H1 (cell line): Measurements from ENCODE around the gene TMEM45B. TPM values are rescaled to one million over a fixed set of nuclear protein-coding genes. Genes with fewer than 3 reads are reported as not detected.

Experiments used
- CTCF ChIA-PET: fragments of 300-600 bp; sonication (Branson Sonifier 250); formaldehyde crosslinking; loops from one replicate; lab custom pipeline; 2021; ENCODE audit not compliant: partially characterized antibody; lab: Charles Lee
- POLR2A ChIA-PET: fragments of 300-600 bp; sonication (Branson Sonifier 250); formaldehyde crosslinking; loops from one replicate; lab custom pipeline; 2021; ENCODE audit warnings: inconsistent platforms; ENCODE audit not compliant: partially characterized antibody; lab: Charles Lee
- DNase-seq, 2 experiments: peaks; one replicate each; pipeline versions ENCODE4 v3.0.0 to v3.0.0-alpha.2; 2010 to 2022; ENCODE audit warnings: low spot score in 2 of 2, low read depth in 1 of 2, mixed read lengths in 1 of 2
- FAIRE-seq: peaks from 2 replicates; lab custom pipeline; 2011; peaks lifted over from hg19 to GRCh38; lab: Jason Lieb, UNC
- H2AFZ ChIP-seq: 2 replicates; pipeline ENCODE4 v1.8.1; 2012; ENCODE audit warnings: low read length, inconsistent platforms
- H2AK5ac ChIP-seq: 2 replicates; pipeline ENCODE4 v1.6.1; 2013; ENCODE audit warnings: low read depth, low read length
- H2BK120ac ChIP-seq: replicated peaks from 2 replicates; pipeline ENCODE3; 2013; ENCODE audit warnings: low read depth, low read length, inconsistent platforms
- H2BK12ac ChIP-seq: 2 replicates; pipeline ENCODE4 v1.6.1; 2013; ENCODE audit warnings: low read depth, low read length
- H2BK15ac ChIP-seq: 2 replicates; pipeline ENCODE4 v1.6.1; 2013; ENCODE audit warnings: low read length
- H2BK20ac ChIP-seq: 2 replicates; pipeline ENCODE4 v1.6.1; 2013; ENCODE audit warnings: low read length
- H2BK5ac ChIP-seq: 2 replicates; pipeline ENCODE4 v1.6.1; 2013; ENCODE audit warnings: low read depth, low read length
- H3K14ac ChIP-seq: 2 replicates; pipeline ENCODE4 v1.6.1; 2013; ENCODE audit warnings: inconsistent platforms; ENCODE audit not compliant: insufficient read length
- H3K18ac ChIP-seq: 2 replicates; pipeline ENCODE4 v1.6.1; 2013; ENCODE audit warnings: low read length; ENCODE audit errors: extremely low read depth
- H3K23ac ChIP-seq: 2 replicates; pipeline ENCODE4 v1.6.1; 2013; ENCODE audit warnings: inconsistent platforms; ENCODE audit not compliant: insufficient read length
- H3K23me2 ChIP-seq: 2 replicates; pipeline ENCODE4 v1.6.1; 2013; ENCODE audit warnings: low read depth, low read length
- H3K27ac ChIP-seq: 2 replicates; pipeline ENCODE4 v1.6.1; 2011; ENCODE audit warnings: low read depth, low read length, inconsistent platforms
- H3K27me3 ChIP-seq, 4 experiments: replicated peaks in 1 of 4; 1 replicate in 1 of 4; 2 replicates in 3 of 4; pipeline versions ENCODE4 v1.6.1 to v1.8.1; 2011 to 2013; ENCODE audit warnings: low read length in 3 of 4, mild to moderate bottlenecking in 3 of 4, inconsistent platforms in 2 of 4, mixed read lengths in 2 of 4, moderate library complexity in 1 of 4; ENCODE audit not compliant: control insufficient read depth in 3 of 4, insufficient read depth in 3 of 4; ENCODE audit errors: extremely low read depth in 1 of 4
- H3K36me3 ChIP-seq, 4 experiments: 2 replicates each; pipeline versions ENCODE4 v1.6.1 to v1.8.1; 2011 to 2013; ENCODE audit warnings: mild to moderate bottlenecking in 4 of 4, low read length in 3 of 4, moderate library complexity in 2 of 4, control low read depth in 1 of 4, inconsistent platforms in 1 of 4; ENCODE audit not compliant: insufficient read depth in 4 of 4, control insufficient read depth in 2 of 4
- H3K4ac ChIP-seq: replicated peaks from 2 replicates; pipeline ENCODE3; 2013; ENCODE audit warnings: low read length, low read depth, mixed read lengths, inconsistent platforms; ENCODE audit not compliant: insufficient read length
- H3K4me1 ChIP-seq, 4 experiments: replicated peaks in 1 of 4; 1 replicate in 1 of 4; 2 replicates in 3 of 4; pipeline versions ENCODE4 v1.6.1 to v1.8.1; 2011 to 2013; ENCODE audit warnings: low read length in 3 of 4, inconsistent platforms in 2 of 4, mixed read lengths in 1 of 4; ENCODE audit not compliant: insufficient read depth in 4 of 4, control insufficient read depth in 3 of 4
- H3K4me2 ChIP-seq, 2 experiments: 2 replicates each; pipeline versions ENCODE4 v1.6.1 to v1.8.1; 2011 to 2013; ENCODE audit warnings: low read depth in 2 of 2, low read length in 2 of 2, control low read depth in 1 of 2, inconsistent platforms in 1 of 2, mild to moderate bottlenecking in 1 of 2; ENCODE audit not compliant: insufficient read depth in 1 of 2
- H3K4me3 ChIP-seq, 4 experiments: fragments of 200-600, 300-600 bp in 1 of 4; sonication (generic), shearing (Covaris generic), sonication (Bioruptor Twin) in 1 of 4; 2 replicates each; pipeline versions ENCODE4 v1.5.1 to v1.8.1; 2011 to 2016; ENCODE audit warnings: low read length in 4 of 4, low read depth in 3 of 4, control low read depth in 2 of 4, inconsistent platforms in 2 of 4, mild to moderate bottlenecking in 2 of 4, mixed read lengths in 1 of 4, moderate library complexity in 1 of 4; ENCODE audit not compliant: insufficient read depth in 2 of 4; ENCODE audit errors: extremely low read depth in 1 of 4
- H3K56ac ChIP-seq: replicated peaks from 2 replicates; pipeline ENCODE3; 2013; ENCODE audit warnings: low read depth, mild to moderate bottlenecking, mixed read lengths, low read length, inconsistent platforms; ENCODE audit not compliant: insufficient read length
- H3K79me1 ChIP-seq: 2 replicates; pipeline ENCODE4 v1.6.1; 2013; ENCODE audit warnings: low read depth, low read length, control low read depth
- H3K79me2 ChIP-seq, 2 experiments: 2 replicates each; pipeline versions ENCODE4 v1.6.1 to v1.8.1; 2012 to 2013; ENCODE audit warnings: low read length in 2 of 2, mild to moderate bottlenecking in 2 of 2, inconsistent platforms in 1 of 2; ENCODE audit not compliant: insufficient read depth in 2 of 2, control insufficient read depth in 1 of 2
- H3K9ac ChIP-seq, 4 experiments: replicated peaks in 1 of 4; 1 replicate in 1 of 4; 2 replicates in 3 of 4; pipeline versions ENCODE4 v1.6.1 to v1.8.1; 2011 to 2013; ENCODE audit warnings: low read depth in 3 of 4, low read length in 3 of 4, control low read depth in 2 of 4, mild to moderate bottlenecking in 2 of 4, moderate library complexity in 2 of 4, inconsistent platforms in 1 of 4; ENCODE audit errors: extremely low read depth in 1 of 4
- H3K9me3 ChIP-seq, 2 experiments: 2 replicates each; pipeline versions ENCODE4 v1.6.1 to v1.8.1; 2012 to 2013; ENCODE audit warnings: mild to moderate bottlenecking in 2 of 2, moderate library complexity in 2 of 2, control low read depth in 1 of 2, inconsistent platforms in 1 of 2, low read depth in 1 of 2, low read length in 1 of 2, mixed read lengths in 1 of 2; ENCODE audit not compliant: insufficient read depth in 2 of 2
- H4K20me1 ChIP-seq, 2 experiments: replicated peaks in 1 of 2; 2 replicates each; pipeline versions ENCODE3 to v1.8.1; 2011 to 2013; ENCODE audit warnings: inconsistent platforms in 2 of 2, low read length in 2 of 2, mild to moderate bottlenecking in 1 of 2; ENCODE audit not compliant: insufficient read depth in 2 of 2, control insufficient read depth in 1 of 2
- H4K5ac ChIP-seq: 2 replicates; pipeline ENCODE4 v1.6.1; 2013; ENCODE audit warnings: low read length, low read depth, mixed read lengths, inconsistent platforms; ENCODE audit not compliant: insufficient read length
- H4K8ac ChIP-seq: 2 replicates; pipeline ENCODE4 v1.8.0; 2013; ENCODE audit warnings: mild to moderate bottlenecking, moderate library complexity, low read length, inconsistent platforms; ENCODE audit not compliant: insufficient read depth; ENCODE audit errors: extremely low read depth
- H4K91ac ChIP-seq: replicated peaks from 2 replicates; pipeline ENCODE3; 2013; ENCODE audit warnings: low read length, mixed read lengths, inconsistent platforms; ENCODE audit not compliant: insufficient read length
- BCL11A ChIP-seq, 2 experiments: IDR thresholded peaks; one replicate each; pipeline ENCODE4 v1.6.1; 2011; ENCODE audit warnings: low read depth in 2 of 2, low read length in 2 of 2, mild to moderate bottlenecking in 2 of 2
- POU5F1 ChIP-seq: IDR thresholded peaks from 2 replicates; pipeline ENCODE4 v1.6.1; 2011; ENCODE audit warnings: low read depth, mild to moderate bottlenecking, low read length, moderate library complexity
- WGBS, 2 experiments: shearing (Covaris generic) in 1 of 2; methylation state at CpG; one replicate each; pipeline versions ENCODE4 v1.1.6 to v1.1.7; 2013 to 2015; ENCODE audit warnings: low lambda C conversion rate in 2 of 2, mixed read lengths in 2 of 2, inconsistent platforms in 1 of 2, low coverage in 1 of 2, missing lambda C conversion rate in 1 of 2; ENCODE audit not compliant: insufficient replicate concordance in 2 of 2, insufficient coverage in 1 of 2, insufficient read length in 1 of 2; ENCODE audit errors: extremely low coverage in 1 of 2, missing lambda C conversion rate in 1 of 2; 5-methylcytosine and 5-hydroxymethylcytosine counted together
- polyA plus RNA-seq, 7 experiments: library from polyadenylated mRNA; depleted of rRNA in 3 of 7; stranded (reverse) in 5 of 7; unstranded in 2 of 7; fragments of >200 nt in 5 of 7; fragments of 200-250 nt in 2 of 7; gene quantifications; 1 replicate in 5 of 7; 2 replicates in 1 of 7; 4 replicates in 1 of 7; pipeline versions ENCODE4 v1.2.1 to v1.2.3, GENCODE V29; 2011 to 2013; ENCODE audit warnings: missing spikeins in 2 of 7, mixed read lengths in 2 of 7
- total RNA-seq: library from RNA; stranded (reverse); fragmentation: NEBNext Ultra II Directional; extraction: Animal tissue kit (Norgen Biotek cat#: 25700); gene quantifications from 2 replicates; pipeline ENCODE4 v1.2.1, GENCODE V29; 2021

The TMEM45B gene
- total and polyA plus RNA-seq, 2 of the 8 experiments (the other 6 are each of a cell fraction or from before 2014, with no cell fraction given): 0.23 TPM; not detected in 1

DNA sequence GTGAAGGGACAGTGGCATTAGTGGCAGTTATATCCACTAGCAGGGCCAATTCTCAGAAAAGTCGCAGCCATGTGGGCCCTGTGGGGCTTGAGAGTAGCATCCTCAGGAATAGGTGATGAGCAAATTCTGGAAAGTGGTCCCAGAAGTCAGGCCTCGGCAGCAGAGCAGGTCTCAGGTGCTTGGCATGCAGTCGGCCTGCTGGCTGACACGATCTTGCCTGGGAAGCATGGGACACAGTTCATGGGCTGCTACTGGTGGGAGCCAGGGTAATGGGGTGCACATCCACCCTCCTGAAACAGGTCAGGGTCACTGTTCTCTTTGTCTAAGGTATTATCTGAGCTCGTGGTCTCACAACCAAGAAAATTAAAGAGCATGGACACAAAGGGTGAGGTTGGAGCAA, 36.8 kb upstream of the TMEM45B start:
- H2BK12ac ChIP-seq: no peak overlapping the region
- no peak overlapping the region for H3K4ac ChIP-seq
- no peak overlapping the region for H2BK15ac ChIP-seq
- DNase-seq: no peak
- no peak overlapping the region for H3K27ac ChIP-seq
- H3K9ac ChIP-seq: no peak overlapping the region
- no peak overlapping the region for H3K18ac ChIP-seq
- H3K27me3 ChIP-seq: no peaks in the 10 kb centered on the region
- H2AK5ac ChIP-seq: no peak overlapping the region
- FAIRE-seq: no peak
- no peak overlapping the region for H3K4me3 ChIP-seq
- H3K56ac ChIP-seq: no peak overlapping the region
- H3K79me1 ChIP-seq: no peaks in the 10 kb centered on the region
- H3K79me2 ChIP-seq: no peaks in the 10 kb centered on the region
- H4K5ac ChIP-seq: no peak overlapping the region
- no peak overlapping the region for H3K14ac ChIP-seq
- no peak overlapping the region for H2BK120ac ChIP-seq
- ChIA-PET CTCF (interaction anchor here (0.6 to 2.3 kb wide), 8 partner anchors 11 to 433 kb away, joined by 3 to 13 read pairs (median 4); no protein-coding TSS in a partner anchor), POLR2A (no interaction called here)
- no peak overlapping the region for H2AFZ ChIP-seq
- no peak overlapping the region for H4K8ac ChIP-seq
- H3K23me2 ChIP-seq: no peaks in the 10 kb centered on the region
- H4K91ac ChIP-seq: no peak overlapping the region
- no peak overlapping the region for H3K23ac ChIP-seq
- H2BK20ac ChIP-seq: no peak overlapping the region
- no peaks in the 10 kb centered on the region for H3K9me3 ChIP-seq
- no peaks in the 10 kb centered on the region for H4K20me1 ChIP-seq
- H2BK5ac ChIP-seq: no peak overlapping the region
- 84% methylated on average over 5 of the region's 5 CpGs; no CpG with 5 or more reads in 1 of the 2 experiments for WGBS, 2 experiments
- no peaks in the 10 kb centered on the region for H3K36me3 ChIP-seq
- H3K4me1 ChIP-seq: no peaks in the 10 kb centered on the region
- no peak overlapping the region for H3K4me2 ChIP-seq
- TF ChIP-seq BCL11A (IDR thresholded peaks at IDR 0.05; ENCODE audit: low read depth in 2 of 2, low read length in 2 of 2) (no peak), POU5F1 (no peak)
